NCI-H2171 treated with DMSO at 0.1 percent for 48 hours (cell line): Measurements from ENCODE around the gene RPS15.

Experiments
- DNase-seq: peaks from one replicate; lab custom pipeline; 2025; lab: John Stamatoyannopoulos, UW

RPS15 gene

DNA sequence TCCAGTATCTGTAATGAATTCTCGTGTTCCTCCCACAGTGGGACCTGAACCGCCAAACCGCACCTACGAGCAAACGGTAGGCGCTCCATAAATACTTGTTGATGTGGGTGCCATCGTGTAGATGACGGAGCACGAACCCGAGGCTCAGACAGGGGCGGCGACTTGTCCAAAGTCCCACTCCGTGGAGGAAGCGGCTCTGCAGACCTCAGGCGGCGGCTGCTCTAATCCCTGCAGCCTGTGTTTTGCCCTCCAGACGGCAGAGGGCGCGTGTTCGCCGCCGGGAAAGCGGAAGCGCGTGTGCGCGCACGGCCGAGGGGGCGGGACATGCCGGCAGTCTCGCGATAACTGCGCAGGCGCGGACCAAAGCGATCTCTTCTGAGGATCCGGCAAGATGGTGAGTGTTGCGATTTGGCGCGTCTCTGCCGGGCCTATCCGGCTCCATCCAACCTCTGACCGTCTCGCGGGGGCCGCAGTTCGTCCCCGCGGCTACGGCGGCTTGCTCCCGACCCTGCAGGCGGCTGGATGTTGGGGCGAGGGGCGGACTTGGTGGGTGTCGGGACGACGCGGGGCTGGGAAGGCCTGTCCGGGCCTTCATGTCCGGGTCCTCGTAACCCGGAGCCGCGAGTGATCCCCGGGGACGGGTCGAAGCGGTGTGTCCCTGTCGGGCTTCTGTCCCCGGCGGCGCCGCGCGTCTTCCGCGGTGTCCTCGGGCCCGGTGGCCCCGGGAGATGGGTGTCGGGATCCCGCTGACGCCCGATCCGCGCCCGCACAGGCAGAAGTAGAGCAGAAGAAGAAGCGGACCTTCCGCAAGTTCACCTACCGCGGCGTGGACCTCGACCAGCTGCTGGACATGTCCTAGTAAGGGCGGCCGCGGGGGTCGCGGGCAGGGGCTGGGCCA lies at the start of gene RPS15:
TSS of gene RPS15 (plus strand) at position 362 of the 898 bp plus-strand sequence. CDS start at position 392, 30 bp downstream.
- DNase-seq, result peak; percentile 91

GRCh38 chr19:1388637-1389026 lies 49.6 kb upstream of the RPS15 start:
- DNase-seq, result no peak

DNA sequence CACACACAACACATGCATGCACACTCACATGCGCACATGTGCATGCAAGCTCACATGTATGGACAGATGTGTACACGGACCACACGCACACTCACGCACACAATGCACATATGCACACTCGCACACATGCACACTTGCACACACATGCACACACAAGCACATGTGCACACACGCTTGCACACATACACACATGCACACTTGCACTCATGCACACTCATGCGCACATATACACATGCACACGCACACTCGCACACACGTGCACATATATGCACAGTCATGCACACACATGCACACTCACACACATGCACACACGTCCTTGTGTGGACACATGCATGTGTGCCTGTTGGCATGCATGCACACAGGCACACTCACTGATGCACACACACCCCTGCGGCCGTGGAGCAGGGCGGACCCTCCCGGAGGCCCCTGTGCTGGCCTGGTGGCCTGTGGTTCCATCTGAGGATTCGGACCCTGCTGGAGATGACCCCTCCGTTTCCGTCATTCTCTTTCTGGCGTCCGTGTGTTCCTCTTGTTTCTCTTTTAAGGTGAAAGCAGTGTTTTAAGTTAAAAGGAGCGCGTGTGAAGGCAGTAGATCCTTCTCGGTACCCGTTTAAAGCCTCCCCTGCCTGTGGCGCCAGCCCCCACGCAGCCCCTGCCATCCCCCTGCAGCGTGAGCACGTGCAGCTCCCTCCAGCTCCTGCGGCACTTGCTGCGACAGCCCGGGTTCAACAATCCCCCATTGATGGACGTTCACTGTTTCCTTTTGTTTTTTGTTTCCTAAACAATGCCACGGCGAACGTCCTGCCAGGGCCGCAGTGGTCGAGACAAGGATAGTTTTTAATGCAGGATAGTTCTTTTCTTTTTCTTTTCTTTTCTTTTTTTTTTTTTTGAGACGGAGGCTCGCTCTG lies 48.9 kb upstream of the RPS15 start:
- DNase-seq, result no peak

GRCh38 chr19:1390890-1391423 lies 47.2 kb upstream of the RPS15 start:
- no peak for DNase-seq

DNA sequence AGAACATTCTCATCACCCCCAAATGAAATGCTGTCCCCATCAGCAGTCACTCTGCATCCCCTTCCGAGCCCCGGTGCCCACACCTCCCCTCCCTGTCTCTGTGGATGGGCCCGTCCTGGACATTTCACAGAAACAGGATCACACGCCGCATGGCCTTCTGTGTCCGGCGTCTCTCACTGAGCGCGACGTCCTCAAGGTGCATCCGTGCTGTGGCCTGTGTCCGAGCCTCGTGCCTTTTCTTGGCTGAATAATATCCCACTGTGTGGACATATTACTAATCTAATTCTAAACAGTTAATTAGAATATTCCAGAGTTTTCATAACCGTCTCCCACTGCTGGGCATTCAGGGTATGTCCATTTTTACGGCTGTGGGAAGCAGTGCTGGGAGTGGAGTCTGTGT lies 45.8 kb upstream of the RPS15 start:
- DNase-seq, result no peak

DNA sequence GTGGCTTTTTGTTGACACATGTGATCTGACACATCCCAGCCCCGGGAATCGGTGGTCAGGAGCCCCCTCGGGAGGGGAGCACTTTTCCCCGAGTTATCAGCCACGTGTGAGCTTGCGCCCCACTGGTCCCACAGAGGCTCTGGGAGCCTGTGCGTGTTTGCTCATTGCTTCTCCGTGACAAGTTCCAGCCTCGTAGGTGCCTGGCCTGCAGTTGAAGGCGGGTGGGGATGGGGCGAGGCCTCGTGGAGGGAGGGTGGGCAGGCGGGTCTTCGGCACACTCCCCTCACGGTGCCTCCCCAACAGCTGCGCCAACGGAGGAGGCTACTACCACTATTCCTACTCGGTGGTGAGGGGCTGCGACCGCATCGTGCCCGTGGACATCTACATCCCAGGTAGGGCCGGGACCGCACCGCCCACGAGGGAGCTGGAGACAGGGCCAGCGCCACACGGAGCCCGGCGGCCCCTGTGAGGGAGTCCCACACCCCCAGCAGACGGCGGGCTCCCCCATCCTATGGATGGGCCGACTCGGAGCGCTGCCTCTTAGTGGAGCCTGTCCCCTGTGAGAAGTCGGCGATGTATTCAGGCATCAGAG lies 45.2 kb upstream of the RPS15 start:
- DNase-seq, result no peak

GRCh38 chr19:1393841-1394240 lies 44.4 kb upstream of the RPS15 start:
- no peak for DNase-seq

DNA sequence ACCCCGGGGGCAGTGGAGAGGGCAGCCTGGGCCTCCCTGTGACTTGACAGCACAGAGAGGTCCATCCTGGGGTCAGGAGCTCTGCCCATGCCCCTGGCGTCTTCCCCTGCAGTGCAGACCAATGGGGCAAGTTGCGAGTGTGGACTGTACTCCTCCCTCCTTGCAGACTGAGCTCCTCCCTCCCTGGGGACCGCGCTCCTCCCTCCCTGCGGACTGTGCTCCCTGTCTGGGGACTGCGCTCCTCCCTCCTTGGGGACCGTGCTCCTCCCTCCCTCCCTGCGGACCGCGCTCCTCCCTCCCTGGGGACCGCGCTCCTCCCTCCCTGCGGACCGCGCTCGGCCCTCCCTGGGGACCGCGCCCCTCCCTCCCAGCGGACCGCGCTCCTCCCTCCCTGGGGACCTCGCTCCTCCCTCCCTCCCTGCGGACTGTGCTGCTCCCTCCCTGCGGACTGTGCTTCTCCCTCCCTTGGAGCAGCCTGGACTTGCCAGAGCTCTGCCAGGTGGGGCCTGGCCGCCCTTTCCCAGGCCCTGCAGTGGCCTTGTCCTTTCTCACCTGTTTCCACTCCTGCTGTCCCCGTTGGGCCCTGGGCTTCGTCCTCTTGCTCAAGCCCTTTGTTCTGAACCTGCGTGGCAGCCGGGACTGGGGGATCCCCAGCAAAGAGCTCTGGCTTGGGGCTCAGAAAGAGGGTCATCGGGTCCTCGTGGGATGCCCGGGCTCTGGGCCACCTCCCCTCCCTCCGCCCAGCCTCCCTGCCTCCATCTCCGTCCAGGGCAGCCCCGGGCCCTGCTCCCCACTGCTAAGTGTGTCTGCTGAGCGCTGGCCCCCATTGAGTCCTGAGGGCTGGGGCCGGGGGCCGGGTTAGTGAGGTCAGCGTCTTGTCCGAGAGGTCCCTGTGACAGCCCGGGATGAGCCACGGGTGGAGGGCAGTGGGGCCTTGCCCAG lies 43.7 kb upstream of the RPS15 start:
- no peak for DNase-seq

DNA sequence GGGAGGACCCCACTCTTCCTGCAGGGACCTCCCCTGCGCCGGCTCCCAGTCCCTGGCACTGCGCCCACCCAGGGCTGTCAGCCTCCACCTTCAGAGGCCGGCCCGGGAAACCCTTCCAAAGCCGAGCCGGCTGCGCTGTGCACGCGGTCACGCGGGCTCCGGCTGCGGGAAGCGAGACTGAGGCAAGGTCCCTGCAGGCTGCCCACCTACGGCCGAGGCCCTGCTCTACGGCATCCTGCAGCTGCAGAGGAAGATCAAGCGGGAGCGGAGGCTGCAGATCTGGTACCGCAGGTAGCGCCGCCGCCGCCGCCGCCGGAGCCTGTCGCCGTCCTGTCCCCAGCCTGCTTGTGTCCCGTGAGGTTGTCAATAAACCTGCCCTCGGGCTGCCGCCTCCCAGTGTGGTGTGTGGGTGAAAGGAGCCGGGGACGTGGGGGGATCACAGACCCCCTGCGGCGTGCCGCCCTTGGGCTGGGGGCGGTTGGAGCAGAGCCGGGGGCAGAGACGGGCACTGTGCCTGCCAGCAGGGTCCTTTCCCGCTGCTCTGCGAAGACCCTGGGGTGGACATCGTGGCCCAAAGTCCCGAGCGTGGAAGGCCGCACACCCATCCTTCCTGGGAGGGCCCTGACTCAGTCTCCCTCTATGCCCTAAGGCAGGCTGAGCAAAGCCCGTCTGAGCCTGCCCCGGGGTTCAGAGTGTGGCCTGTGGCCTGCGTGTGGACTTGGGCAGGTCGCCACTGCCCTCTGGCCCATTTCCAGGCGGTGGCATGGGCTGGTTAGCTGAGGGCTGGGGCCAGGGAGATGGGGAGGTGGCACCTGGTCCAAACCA lies 42.8 kb upstream of the RPS15 start:
- DNase-seq, result no peak

GRCh38 chr19:1396019-1396767 lies 42.0 kb upstream of the RPS15 start:
- DNase-seq, result no peak

- DNase-seq, result no peak
These were observed 41.2 kb upstream of the RPS15 start for GRCh38 chr19:1396768-1397679.

- no peak for DNase-seq
These were observed 40.4 kb upstream of the RPS15 start for GRCh38 chr19:1397838-1398237.

DNA sequence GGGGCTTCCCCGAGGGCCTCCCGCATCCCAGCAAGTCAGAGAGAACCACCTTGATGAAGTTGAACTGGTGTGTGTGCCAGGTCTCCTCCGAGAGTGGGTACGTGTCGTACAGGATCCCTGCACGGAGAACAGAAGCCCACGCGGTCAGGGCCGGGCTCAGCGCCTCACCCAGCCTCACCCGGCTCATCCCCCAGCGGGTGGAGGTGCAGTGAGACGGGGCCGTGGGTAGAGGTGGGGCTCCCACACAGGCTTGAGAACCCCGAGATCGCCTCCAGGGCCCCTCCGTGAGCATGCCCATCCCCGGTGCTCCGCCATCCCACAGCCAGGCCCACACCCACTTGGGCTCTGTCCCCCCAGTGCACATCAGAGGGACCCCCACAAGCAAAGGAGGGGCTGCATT lies 39.1 kb upstream of the RPS15 start:
- no peak for DNase-seq

GRCh38 chr19:1399745-1400144 lies 38.5 kb upstream of the RPS15 start:
- DNase-seq, result no peak

DNA sequence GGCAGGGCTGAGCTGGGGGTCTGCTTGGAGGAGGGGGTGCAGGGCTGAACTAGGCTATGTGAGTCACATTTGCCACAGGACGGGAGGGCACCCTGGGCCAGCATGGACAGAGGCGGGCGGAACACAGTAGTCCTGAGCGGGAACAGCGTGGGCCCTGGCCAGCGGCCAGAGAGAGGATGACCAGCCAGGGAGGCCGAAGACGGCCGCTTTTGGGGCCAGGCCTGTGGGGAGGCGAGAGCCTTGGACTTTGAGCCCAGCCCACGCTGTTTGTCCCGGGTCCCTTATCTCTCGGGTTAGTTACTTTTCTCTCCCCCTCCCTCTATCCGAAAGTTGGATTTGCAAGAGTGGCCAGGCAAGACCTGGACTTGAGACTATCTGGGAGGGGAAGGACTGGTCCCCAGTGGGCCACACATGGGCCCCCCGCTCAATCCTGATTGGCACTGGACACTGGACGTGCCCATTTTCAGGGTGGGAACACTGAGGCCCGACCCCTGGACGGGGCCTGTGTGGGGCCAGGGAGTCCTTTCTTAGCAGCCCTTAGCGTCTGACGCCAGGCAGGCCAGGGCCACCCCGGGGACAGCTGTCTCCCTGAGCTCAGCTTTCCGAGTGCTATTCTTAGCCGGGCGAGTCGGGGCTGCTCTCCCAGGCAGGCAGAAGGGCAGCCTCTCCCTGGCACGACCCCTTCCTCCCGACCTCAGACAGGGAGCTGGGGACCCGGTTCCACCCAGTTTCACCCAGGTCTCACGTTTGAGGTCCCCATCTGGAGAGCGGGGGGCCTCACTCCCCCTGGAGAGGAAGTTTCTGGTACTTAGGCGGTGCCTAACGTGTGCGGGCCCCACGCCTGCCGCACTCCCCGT lies 37.7 kb upstream of the RPS15 start:
- DNase-seq, result peak; percentile 85

GRCh38 chr19:1401138-1401888 lies 36.9 kb upstream of the RPS15 start, which contains the start of gene GAMT:
GAMT (minus strand) TSS chr19:1401542; CDS start chr19:1401476, 66 bp downstream.
- peak; percentile 20 for DNase-seq

- DNase-seq, result no peak
These were observed 36.3 kb upstream of the RPS15 start for GRCh38 chr19:1401889-1402217.
